OCI-LY7 (cell line): ENCODE measurements around the gene ADD2.

Source experiments
- EZH2phosphoT487 ChIP-seq: fragments of 200-600 bp; sonication (generic); IDR thresholded peaks from 2 replicates; pipeline ENCODE4 v1.6.1; 2018; ENCODE audit warnings: low read depth, borderline replicate concordance, mild to moderate bottlenecking, mixed run types, antibody characterized with exemption, low read length, moderate library complexity, mixed read lengths
- TF ChIP-seq, protein P1 (sequence below): fragments of 200-600 bp; sonication (generic); conservative IDR thresholded peaks from 2 replicates; pipeline ENCODE4 v1.5.1; 2014; ENCODE audit warnings: mild to moderate bottlenecking, antibody characterized with exemption, low read length, moderate library complexity, mixed read lengths

DNA sequence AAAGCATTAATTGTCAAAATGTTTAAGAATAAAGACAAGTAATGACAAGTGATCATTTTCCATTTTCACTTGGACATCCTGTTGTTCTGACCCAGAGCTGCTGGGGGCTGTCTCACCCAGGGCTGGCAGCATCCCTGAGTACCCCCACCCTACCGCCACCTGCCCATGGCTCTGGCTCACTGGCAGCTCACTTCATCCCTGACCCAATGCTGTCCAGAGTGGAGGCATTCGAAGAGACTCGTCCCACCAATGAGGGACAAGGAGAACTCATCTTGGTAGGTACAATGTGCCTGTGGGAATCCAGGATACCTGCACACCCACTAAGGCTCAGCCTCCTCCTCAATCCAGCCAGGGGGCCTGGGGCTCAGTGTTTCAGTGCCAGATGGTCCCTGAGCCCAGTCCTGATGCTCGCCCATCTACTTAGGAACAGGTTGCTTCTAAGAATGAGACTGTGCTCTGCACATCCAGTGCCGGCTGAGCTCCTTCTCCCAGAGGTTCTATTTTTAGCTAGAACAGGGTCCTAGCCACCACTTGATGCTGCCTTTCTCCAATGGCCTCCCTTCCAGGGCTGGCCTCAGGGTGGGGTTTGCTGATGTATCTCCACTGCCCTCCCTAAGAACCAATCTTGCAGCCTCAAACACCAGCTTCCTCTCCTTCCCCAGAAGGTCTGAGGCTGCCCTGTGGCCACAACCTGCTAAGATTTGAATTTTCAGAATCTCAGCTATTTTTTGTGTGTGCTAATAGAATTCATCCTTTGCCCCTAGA, 53.7 kb downstream of the ADD2 start:
- TF ChIP-seq, protein P1, sequence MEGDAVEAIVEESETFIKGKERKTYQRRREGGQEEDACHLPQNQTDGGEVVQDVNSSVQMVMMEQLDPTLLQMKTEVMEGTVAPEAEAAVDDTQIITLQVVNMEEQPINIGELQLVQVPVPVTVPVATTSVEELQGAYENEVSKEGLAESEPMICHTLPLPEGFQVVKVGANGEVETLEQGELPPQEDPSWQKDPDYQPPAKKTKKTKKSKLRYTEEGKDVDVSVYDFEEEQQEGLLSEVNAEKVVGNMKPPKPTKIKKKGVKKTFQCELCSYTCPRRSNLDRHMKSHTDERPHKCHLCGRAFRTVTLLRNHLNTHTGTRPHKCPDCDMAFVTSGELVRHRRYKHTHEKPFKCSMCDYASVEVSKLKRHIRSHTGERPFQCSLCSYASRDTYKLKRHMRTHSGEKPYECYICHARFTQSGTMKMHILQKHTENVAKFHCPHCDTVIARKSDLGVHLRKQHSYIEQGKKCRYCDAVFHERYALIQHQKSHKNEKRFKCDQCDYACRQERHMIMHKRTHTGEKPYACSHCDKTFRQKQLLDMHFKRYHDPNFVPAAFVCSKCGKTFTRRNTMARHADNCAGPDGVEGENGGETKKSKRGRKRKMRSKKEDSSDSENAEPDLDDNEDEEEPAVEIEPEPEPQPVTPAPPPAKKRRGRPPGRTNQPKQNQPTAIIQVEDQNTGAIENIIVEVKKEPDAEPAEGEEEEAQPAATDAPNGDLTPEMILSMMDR: no peak
- no peak for TF ChIP-seq EZH2phosphoT487
